Stimulated activated CD8-positive, alpha-beta memory T cell treated with anti-CD3 and anti-CD28 coated beads, Interleukin-4, amount 100 ng/mL, for 1 hour (primary cell): ENCODE data around the gene SPATA6.

Experiments
- DNase-seq, 2 donors: peaks; one replicate each; pipeline ENCODE4 v3.0.0-alpha.2; 2020; ENCODE audit warnings: low read depth in 2 of 2, low spot score in 1 of 2

SPATA6 gene

GRCh38 chr1:48254254-48254653, 217.8 kb downstream of the SPATA6 start:
- DNase-seq, result no peak

- no peak for DNase-seq
Measured at GRCh38 chr1:48251821-48252220, 220.2 kb downstream of the SPATA6 start.

- DNase-seq, result no peak
Measured at GRCh38 chr1:48251323-48251722, 220.7 kb downstream of the SPATA6 start.

GRCh38 chr1:48250572-48250971, 221.4 kb downstream of the SPATA6 start:
- DNase-seq, result no peak

GRCh38 chr1:48249868-48250267, 222.1 kb downstream of the SPATA6 start:
- no peak for DNase-seq

- DNase-seq, result no peak
Measured at GRCh38 chr1:48248356-48248755, 223.6 kb downstream of the SPATA6 start.

- no peak for DNase-seq
Measured at GRCh38 chr1:48246727-48247126, 225.3 kb downstream of the SPATA6 start.
